ENCODE measurements around the gene RTRAF.

Gene RTRAF

DNA sequence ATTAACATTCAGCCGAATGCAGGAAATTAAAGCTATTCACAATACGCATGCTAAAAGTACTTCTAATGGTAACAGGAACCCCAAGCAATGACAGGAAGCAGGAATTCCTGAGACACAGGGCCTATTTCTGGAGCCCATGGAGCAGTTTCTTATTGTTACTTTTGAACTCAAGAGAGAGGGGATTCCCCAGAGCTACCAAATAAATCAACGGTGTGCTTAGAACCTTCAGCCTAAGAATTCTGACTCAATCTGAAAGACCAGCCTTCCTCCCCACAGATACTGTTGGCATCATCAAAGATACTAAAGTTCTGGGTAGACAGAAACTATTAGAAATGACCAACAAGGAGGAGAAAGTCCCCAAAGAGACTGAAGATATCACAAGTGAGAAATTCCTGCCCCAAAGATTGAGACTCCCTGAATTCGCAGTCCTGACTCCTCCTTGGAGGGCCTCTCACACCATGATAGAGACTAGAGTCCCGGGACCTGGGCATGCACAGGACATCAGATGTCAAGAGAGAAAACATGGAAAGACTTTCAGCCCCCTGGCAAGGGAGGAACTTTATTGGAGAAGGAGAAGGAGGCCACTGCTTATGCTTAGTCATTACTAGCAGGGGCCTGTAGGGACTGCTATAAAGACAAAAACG is 32.7 kb downstream of the RTRAF start:
- no peak for DNase-seq

DNA sequence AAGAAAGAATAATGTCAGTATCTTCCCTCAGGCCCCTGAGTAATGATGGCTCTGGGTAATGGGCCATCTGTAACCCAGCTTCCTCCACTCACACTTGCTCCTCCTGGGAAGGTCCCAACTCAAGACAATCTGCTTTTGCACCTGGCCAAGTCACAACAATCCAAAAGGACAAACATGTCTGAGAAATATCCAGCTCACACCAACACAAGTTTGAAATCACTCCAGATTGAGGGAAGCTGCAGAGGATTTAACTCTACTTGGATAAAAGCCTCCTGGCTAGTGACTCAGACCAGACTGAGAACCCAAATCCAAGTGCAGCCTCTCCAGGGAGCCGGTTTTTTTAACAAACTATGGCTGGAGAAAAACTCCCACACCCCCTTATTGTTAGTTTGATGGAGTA is 34.2 kb downstream of the RTRAF start:
- no peak for DNase-seq

DNA sequence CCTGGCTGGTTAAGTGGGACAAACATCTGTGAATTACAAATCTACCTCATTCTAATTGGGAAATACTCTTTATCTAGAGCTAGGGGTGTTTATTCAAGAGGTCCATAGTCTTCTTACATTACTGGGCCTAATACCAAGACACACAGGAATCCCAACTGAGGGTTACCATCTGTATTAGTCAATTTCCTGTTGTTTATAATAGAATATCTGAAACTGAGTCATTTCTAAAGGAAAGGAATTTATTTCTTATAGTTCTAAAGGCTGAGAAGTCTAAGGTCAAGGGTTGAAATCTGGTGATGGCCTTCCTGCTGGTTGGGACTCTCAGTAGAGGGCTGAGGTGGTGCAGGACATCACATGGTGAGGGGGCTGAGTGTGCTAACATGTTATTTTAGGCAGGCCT is 36.0 kb downstream of the RTRAF start:
- DNase-seq, result no peak

DNA sequence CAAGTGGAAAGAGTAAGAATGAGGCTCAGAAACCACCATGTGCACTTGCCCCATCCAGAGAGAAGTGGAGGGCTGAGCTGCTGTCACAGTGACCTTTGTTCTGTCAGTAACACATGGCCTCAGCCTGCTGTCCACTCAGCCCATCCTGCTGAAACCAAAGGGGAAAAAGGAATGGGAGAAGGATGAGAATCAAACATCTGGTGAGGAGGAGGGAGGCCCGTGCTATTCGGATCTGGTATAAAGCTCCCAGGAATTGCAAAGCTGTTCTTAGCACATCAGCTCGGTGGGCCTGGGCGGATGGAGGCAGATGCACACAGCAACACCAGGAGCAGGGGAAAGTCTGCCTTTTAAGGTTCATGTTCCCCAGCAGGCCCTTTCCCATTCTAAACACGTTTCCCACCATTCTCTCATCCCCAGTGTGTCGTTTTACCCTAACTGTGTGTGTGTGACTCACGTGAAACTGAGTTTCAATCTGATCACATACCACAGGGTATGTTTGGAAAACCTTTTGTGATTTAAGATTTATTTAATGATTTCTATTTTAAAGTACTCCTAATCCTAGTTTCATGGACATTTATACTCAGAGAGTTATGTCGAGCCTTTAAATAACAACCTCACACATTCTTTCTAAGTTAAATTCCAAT is 36.8 kb downstream of the RTRAF start:
- no peak for DNase-seq

DNA sequence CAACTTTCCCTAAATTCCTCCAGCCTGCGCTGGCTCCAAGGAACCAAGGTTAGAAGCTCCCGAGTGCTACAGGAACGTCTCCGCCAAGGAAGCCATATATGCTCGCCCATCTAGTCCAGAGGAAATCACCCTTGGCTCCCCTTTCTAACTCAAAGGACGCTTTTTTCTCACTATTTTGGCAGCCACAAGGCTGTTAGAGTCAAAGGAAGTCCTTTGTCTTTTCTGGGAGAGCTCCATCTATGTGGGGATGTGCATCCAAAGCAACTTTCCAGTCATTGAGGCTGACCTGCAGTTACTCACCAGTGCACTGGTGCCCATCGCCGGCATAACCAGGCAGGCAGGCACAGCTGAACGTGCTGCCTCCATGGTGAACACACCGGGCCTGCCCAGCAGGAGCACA is 37.6 kb downstream of the RTRAF start:
- DNase-seq, result no peak

DNA sequence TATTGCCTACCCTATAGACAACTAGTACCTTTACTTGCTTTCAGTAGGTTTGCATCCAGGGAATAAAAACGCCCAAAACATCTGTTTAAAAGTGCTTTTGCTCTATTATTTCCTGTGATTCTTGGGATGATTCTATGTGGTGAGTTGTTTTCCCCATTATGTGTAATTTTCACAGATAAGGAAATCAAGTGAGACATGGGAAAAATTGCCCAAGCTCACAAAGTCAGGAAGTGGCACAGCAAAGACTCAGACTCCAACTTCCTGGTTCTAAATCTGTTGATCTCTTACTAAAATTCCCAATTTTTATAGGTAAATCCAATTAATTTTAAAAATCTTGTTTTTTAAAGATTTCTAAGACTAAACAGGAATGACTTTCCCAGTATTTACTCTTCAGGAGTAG is 40.5 kb downstream of the RTRAF start:
- DNase-seq, result no peak

DNA sequence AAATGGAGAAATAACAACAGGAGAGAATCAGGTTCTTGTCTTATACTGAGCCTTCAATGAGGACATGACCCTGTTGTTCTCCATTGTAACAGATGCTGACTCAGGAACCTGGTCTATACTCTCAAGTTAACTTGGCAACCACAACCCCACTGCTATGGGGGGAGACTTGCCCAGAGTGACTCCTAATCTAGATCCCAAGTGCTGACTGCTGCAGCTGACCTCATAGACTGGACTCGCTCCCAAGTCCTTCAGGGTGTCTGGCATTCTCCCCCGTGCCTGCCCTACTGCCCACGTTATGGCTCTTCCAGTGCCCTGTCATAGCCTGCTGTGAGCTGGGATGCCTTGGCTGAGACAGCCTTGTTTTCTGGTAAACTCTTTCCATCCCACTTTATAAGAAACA is 42.4 kb downstream of the RTRAF start:
- DNase-seq, result no peak

DNA sequence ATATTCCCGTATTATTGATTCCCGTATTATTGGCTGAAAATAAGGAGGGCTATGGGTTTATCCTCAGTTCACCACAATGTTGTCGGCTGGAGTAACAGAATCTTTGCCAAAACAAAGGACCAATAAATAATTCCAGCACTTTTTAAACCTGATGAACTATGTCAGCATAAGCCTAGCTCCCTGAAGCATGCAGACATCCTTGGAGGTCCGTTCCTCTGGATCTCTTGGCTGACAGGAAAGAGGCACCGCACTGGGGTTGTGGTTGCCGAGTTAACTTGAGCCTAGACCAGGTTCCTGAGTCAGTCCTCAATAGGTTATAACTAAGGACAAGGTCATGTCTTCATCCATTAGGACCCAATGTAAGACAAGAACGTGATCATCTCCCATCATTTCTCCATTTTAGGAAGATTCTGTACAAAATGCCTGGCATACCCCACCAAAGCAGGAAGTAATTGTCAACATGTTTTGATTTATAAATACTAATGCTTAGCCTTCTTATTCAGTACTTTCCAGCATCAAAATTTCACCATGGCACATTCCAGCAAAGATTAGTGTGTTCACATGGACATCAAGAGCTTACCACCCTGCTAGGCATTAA is 43.0 kb downstream of the RTRAF start:
- no peak for DNase-seq

DNA sequence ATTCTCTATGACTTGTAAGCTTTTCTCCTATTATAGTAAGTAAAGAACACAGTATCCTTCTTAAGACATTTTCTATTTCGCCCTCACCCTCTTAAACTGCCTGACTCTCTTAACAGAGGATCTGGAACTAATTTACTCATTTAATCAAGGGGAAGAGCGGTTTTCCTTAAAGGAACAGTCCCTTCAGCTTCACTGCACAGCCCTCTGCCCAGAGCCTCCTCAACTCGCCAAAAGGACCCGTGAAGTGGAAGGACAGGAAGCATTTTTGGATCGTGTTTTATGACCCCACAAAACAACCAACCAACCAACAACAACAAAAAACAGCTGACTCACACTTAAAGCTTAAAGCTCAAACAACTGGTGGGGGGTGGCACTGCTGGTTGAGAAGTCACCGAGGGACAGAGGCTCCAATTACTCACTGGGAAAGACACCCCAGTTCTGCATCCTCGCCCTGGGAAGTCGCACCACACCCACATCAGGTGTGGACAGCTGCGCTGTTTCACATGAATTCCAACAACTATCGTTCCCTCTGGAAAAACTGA is 43.8 kb downstream of the RTRAF start:
- no peak for DNase-seq

DNA sequence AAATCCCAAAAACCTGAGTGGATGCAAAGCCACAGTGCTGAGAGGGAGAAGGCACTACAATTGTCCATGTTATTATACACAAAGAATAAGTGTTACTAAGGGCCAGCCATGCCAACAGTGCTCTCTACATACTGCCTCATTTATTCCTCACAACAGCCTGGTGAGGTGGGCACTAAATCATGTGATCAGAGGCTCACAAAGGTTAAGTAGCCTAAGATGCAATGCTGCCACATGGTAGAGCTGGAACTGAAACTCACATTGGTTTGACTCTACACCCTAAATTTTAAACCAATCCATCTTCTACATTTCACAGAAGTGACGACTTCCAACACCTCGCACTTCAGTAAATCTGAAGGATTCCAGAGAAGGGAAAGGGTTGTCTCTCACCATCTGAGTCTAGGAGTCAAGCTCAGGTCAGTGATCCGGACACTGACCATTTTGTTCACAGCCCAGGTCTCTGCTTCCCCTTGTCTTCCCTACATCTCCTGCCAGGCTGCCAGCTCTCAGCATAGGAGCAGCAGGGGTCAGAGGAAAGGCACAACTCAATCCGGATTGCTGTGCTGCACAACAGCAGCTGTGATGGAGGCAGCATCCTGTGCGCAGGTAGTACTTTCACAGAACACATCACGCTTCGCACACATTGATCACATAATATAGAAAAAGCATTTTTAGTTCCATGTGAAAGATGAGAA is 49.9 kb downstream of the RTRAF start:
- no peak for DNase-seq

DNA sequence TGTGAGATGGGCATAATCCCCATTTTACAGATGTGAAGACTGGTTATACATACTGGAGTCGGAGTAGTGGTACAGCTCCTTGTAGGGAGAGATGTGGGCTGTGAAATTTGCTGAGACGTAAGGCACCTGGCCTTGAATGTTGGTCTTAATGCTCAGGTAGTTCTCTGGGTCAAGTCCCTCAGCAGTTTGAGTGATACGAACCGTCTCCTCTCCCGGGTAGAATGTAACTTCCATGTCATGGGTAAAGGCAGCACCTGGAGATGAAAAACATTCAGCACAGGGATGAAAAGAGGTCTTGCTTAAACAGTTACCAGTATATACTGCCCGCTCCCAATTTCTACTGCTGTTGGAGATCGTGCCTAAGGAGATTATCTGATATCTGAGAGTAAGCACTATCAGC is 51.3 kb downstream of the RTRAF start:
- no peak for DNase-seq

DNA sequence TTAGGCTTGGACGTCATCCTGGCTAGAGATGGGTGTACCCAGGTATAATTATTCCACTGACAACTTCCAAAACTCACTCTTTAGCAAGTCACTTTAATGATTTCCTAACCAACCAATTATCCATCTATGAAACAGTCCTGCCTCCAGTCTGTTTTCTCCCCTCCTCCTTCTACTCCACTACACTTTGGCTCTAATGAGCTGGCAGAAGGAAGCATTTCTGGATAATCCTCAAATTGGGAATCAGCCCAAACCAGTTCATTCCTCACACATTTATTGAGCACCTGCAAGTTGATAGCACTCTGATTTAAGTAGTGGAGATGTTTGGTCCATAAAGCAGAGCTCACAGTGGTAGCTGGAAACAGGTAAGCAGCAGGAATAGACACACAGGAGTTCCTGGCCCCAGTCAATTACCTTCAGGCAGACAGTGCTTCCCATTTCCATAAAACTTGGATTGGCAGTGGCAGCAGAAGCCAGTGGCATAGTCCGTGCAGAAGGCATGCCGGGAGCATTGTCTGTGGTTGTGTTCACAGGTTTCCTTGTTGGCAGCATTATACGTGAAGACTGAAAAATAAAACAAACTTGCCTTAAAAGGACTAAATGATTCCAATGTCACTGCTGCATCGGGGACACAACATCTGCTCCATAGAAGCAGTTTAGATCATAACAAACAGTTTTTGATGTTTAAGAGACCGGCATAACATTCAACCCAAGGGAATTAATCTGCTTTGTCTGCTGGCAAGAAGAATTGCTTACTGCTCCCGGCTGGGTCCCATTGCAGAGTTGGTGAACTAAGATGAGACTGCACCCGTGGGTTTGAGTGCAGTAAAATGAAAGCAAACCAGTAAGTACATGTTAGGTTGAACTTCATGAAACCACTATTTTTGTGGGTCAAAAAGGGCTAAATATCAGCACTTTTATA is 53.3 kb downstream of the RTRAF start:
- no peak for DNase-seq

DNA sequence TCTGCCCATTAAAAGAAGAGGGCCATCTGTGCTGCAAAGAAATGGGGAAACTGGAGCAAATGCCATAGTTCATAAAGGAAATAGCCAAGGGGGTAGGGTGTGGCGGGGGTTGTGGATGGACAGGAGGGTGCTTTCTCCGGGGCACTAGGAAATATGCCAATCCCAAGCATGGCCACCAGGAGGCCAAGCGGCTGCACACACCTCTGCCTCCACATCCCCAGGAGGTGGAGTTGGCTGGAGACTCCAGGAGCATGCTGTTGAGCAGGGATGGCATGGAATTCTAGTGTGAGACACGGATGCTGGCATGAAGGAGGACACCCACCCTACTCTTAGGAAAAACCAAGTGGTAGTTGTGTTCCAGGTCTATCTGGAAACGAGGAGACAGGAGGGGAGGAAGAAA is 54.3 kb downstream of the RTRAF start:
- peak; percentile 72 for DNase-seq

DNA sequence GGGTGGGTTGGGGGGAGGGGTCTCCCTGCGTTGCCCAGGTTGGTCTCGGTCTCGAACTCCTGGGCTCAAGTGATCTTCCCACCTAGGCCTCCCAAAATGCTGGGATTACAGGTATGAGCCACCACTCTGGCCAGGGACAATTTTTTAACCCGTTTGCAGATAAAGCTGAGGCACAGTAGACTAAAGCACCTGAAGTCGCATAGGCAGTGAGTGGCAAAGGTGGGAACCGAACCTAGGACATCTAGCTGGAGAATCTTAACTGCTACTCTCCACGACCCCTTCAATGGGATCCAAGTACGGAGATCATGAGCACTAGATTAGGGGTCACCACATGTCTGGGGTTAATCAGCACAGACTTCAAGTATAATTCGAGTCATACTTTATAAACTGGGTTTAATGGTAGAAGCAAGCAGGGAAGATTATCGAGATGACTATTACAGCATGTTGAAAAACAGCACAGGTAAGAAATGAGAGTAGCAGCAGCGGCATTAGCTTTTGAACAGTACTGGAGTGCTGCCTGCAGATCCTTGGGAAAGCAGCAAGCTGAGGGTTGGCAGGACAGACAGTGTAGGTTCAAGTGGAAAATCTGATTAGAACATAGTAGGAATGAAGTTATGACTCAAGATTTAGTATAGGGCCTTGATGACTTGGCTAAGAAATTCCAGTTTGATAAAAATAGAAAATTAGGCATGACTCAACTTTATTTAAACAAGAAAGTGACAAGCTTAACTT is 55.6 kb downstream of the RTRAF start:
- DNase-seq, result no peak

DNA sequence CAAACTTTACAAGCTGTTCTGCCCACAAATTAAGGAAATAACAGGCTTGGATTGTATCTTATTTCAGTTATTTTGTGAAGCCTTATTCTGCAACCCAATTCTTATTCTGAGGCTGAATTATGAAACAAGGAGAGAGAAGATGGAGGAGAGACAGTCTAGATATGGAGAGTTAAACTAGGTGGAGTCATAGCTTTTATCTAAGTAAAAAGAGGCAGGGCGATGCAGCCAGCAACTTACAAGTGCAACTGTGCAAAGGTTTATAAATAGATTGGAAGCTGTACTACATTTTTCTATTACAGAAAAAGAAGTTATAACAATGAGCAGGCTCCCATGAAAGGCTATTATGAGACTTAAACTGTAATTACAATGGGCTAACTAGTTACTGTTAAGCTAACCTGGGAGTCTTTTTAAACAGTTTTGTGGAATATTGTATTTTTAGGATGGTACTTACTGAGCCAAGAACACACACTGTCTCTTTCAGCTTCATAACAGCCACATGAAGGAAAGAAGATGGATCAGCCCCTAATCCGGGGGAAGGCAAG is 57.1 kb downstream of the RTRAF start:
- DNase-seq, result no peak

DNA sequence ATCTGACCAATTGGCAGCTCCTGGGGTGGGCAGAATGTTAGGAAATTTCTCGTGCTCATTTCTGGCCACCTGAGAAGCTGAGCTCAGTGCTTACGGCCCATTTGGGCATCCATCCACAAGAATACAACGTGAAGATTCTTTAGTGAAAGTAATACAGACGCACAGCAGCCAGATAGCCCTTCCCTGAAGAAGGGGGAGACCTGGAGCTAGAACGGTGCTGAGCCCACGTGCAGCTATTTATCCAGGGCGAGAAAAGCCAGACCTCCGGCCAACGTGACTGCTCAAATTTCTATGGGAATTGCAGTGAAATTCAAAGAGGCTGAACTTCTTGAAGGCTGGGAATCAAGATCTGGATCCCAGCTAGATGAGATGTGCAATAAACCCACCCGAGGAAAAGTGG is 58.8 kb downstream of the RTRAF start:
- DNase-seq, result no peak

DNA sequence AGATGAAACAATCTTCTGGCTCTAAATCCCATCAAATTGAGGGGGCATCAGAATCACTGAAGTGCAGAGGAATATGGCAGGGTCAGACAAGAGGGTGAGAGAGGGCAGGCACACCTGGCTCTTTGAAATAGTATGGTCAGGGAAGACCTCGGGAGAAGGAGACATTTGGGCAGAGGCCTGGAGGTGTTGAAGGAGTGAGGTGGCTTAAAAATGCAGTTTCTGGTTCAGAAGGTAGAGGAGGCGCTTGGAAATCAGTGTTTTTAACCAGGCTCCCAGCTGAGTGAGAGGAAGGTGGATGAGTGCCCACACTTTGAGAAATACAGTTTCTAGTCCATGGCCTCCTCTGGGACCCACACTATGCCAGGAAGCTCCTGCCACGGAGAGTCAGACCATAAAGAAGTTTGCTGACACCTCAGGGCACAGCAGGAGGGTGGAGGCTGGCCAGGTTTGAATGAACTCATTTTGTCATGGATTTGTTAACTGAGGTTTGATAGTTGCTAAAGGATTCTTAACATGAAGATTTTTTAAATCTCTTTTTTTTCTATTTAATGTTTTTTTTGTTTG is 59.4 kb downstream of the RTRAF start:
- no peak for DNase-seq

DNA sequence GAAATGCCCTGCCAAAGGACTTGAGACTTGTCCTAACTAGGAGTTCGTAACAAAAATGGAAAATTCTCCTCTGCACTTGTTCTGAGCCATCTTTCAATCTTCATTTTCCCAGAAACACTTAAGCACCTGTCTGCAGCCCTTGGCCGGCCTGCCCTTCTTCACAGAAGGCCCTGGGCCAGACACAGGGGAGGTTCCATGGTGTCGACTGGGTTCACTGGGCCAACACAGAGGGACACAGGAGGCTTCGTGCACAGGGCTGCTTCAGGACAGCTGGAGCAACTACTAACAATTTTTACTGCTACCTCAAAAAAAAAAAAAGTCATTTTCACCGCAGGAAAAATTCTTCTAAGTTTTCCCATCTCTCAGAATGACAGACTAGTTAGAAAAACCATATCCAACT is 59.9 kb downstream of the RTRAF start:
- DNase-seq, result no peak

DNA sequence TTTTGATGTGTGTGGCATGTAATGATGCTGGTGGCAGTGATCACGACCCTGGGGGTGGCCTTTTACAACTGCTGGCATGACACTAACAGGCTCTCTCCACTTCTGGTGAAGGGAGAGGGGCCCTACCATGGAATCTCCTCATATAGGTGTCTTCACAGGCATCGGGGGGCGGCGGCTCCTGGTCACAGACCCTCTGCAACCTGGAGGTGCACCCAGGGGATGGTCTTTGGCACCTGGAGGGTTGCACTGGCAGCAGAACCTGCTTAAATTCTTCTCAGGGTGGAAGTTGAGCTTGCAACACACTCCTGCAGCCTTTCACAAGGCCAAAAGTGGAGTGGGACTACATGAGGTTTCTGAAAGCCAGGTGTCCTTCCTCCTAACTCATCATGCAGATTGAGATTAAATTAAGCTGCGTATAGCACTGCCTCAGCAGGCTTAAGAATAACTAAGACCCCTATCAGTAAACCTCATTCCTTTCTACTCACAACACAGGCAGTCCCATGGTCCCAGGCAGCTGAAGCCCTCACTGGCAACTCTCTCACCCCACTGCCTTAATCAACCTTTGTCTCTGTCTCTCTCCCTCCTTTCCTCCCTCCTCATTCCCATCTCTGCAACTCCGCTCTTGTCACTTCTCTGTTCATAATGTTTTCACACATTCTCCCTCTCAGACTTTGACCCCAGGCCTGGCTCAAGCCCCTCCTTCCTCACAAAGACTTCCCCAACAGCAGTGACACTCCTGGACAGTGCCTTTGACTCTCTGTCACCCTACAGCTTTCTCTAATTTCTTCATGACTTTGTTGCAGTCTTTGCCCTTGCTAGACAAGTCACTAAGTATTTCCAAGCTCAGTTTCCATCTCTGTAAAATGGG is 60.6 kb downstream of the RTRAF start:
- no peak for DNase-seq

DNA sequence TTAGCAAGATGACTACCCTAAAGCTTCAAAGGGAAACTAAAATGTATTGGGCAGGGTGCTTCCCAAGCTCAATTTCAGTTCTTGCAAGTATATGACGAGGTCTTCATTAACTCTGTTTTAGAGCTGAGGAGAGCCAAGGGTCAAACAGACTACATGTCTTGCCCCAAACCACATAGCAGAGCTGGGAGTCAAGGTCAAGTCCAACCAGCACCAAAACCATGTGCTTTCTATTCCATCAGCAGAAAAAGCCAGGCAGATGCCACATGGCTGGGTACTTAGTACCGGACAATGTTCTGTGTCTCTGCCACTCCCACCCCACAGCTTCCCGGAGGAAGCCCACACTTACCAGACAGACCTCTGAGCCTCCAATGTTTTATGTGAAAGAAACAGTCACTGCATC is 61.9 kb downstream of the RTRAF start:
- DNase-seq, result no peak

Measured in islet precursor cell (in vitro differentiated cells).